RWPE2 (cell line): ENCODE measurements around the gene PLXNA4.

Source experiments
- ATAC-seq: fragments of 200-7000 bp; cut with Tn5 transposase; 3 replicates; pipeline ENCODE4 v1.9.1; 2021; ENCODE audit warnings: low read depth
- DNase-seq: peaks from one replicate; pipeline ENCODE4 v3.0.0-alpha.2; 2020; ENCODE audit warnings: low spot score
- H3K27ac ChIP-seq: fragments of 450-650 bp; 2 replicates; pipeline ENCODE4 v1.5.1; 2017; ENCODE audit warnings: mild to moderate bottlenecking; ENCODE audit not compliant: poor library complexity, severe bottlenecking
- H3K27me3 ChIP-seq: fragments of 250-450 bp; sonication (Bioruptor Pico); 2 replicates; pipeline ENCODE4 v1.5.1; 2021; ENCODE audit warnings: mild to moderate bottlenecking, moderate library complexity; ENCODE audit not compliant: insufficient read depth, poor library complexity, severe bottlenecking
- H3K36me3 ChIP-seq: fragments of 250-450 bp; sonication (Bioruptor Pico); 2 replicates; pipeline ENCODE4 v1.5.1; 2020; ENCODE audit warnings: low read depth, mild to moderate bottlenecking, moderate library complexity
- H3K4me1 ChIP-seq: fragments of 250-450 bp; sonication (Bioruptor Pico); 2 replicates; pipeline ENCODE4 v1.5.1; 2021; ENCODE audit warnings: mild to moderate bottlenecking, moderate library complexity; ENCODE audit not compliant: insufficient read depth, poor library complexity, severe bottlenecking
- H3K4me3 ChIP-seq: fragments of 250-450 bp; sonication (Bioruptor Pico); 2 replicates; pipeline ENCODE4 v1.5.1; 2021; ENCODE audit warnings: mild to moderate bottlenecking, moderate library complexity; ENCODE audit not compliant: severe bottlenecking
- H3K9me3 ChIP-seq: fragments of 250-450 bp; sonication (Bioruptor Pico); 2 replicates; pipeline ENCODE4 v1.5.1; 2021; ENCODE audit warnings: mild to moderate bottlenecking, moderate library complexity; ENCODE audit not compliant: severe bottlenecking
- CTCF ChIP-seq: fragments of 450-650 bp; IDR thresholded peaks from one replicate; pipeline ENCODE4 v1.5.1; 2017; ENCODE audit warnings: mild to moderate bottlenecking, moderate library complexity; ENCODE audit not compliant: poor library complexity, severe bottlenecking

The PLXNA4 gene

GRCh38 chr7:132491391-132491945 is 84.8 kb downstream of the PLXNA4 start:
- Histone ChIP-seq H3K9me3 (no peaks in the 10 kb centered on the region), H3K36me3 (no peaks in the 10 kb centered on the region), H3K4me1 (no peaks in the 10 kb centered on the region), H3K27ac (no peak overlapping the region), H3K4me3 (no peak overlapping the region), H3K27me3 (no peaks in the 10 kb centered on the region)
- no peak for DNase-seq
- ATAC-seq = no peak
- TF ChIP-seq CTCF = no peak

GRCh38 chr7:132490474-132490873 is 85.8 kb downstream of the PLXNA4 start:
- Histone ChIP-seq H3K9me3 (no peaks in the 10 kb centered on the region), H3K4me1 (no peaks in the 10 kb centered on the region), H3K27ac (no peak overlapping the region), H3K27me3 (peaks cover 8% of the 10 kb centered on the region), H3K4me3 (no peak overlapping the region), H3K36me3 (no peaks in the 10 kb centered on the region)
- no peak for ATAC-seq
- TF ChIP-seq CTCF = no peak
- no peak for DNase-seq

- ATAC-seq (no peak), DNase-seq (no peak)
- H3K27ac ChIP-seq = no peak overlapping the region
- TF ChIP-seq CTCF = no peak
- H3K27me3 ChIP-seq = peaks cover 10% of the 10 kb centered on the region
- H3K9me3 ChIP-seq = no peaks in the 10 kb centered on the region
- no peaks in the 10 kb centered on the region for H3K36me3 ChIP-seq
- no peaks in the 10 kb centered on the region for H3K4me1 ChIP-seq
- no peak overlapping the region for H3K4me3 ChIP-seq
These were observed 86.5 kb downstream of the PLXNA4 start for GRCh38 chr7:132489776-132490237.

GRCh38 chr7:132488634-132489302 is 87.5 kb downstream of the PLXNA4 start:
- Histone ChIP-seq H3K4me3 (no peak overlapping the region), H3K36me3 (no peaks in the 10 kb centered on the region), H3K27me3 (peaks cover 15% of the 10 kb centered on the region), H3K4me1 (no peaks in the 10 kb centered on the region), H3K9me3 (no peaks in the 10 kb centered on the region), H3K27ac (no peak overlapping the region)
- no peak for TF ChIP-seq CTCF
- ATAC-seq (no peak), DNase-seq (no peak)

- TF ChIP-seq CTCF = no peak
- Histone ChIP-seq H3K4me1 (no peaks in the 10 kb centered on the region), H3K4me3 (no peak overlapping the region), H3K36me3 (no peaks in the 10 kb centered on the region), H3K9me3 (no peaks in the 10 kb centered on the region), H3K27me3 (peaks cover 15% of the 10 kb centered on the region), H3K27ac (no peak overlapping the region)
- ATAC-seq (no peak), DNase-seq (no peak)
These were observed 90.0 kb downstream of the PLXNA4 start for GRCh38 chr7:132486274-132486610.
